Ishikawa (cell line): ENCODE measurements around the gene ANKRD18B.

Experiments
- CEBPB ChIP-seq: IDR thresholded peaks from 2 replicates; pipeline ENCODE4 v1.6.1; 2012
- CREB1 ChIP-seq: IDR thresholded peaks from 2 replicates; pipeline ENCODE4 v1.6.1; 2012; ENCODE audit warnings: low read depth
- EGR1 ChIP-seq: IDR thresholded peaks from 2 replicates; pipeline ENCODE4 v1.6.1; 2012
- EP300 ChIP-seq: IDR thresholded peaks from 2 replicates; pipeline ENCODE4 v1.6.1; 2012; ENCODE audit warnings: borderline replicate concordance
- FOXM1 ChIP-seq: IDR thresholded peaks from 2 replicates; pipeline ENCODE4 v1.6.1; 2012; ENCODE audit warnings: low read depth, borderline replicate concordance
- NFIC ChIP-seq: IDR thresholded peaks from 2 replicates; pipeline ENCODE4 v1.6.1; 2012
- RAD21 ChIP-seq: IDR thresholded peaks from 2 replicates; pipeline ENCODE4 v1.6.1; 2012; ENCODE audit warnings: low read depth
- TAF1 ChIP-seq: IDR thresholded peaks from 2 replicates; pipeline ENCODE4 v1.6.1; 2012; ENCODE audit warnings: low read depth, mild to moderate bottlenecking
- TCF12 ChIP-seq: IDR thresholded peaks from 2 replicates; pipeline ENCODE4 v1.6.1; 2012; ENCODE audit warnings: low read depth
- TEAD4 ChIP-seq: IDR thresholded peaks from 2 replicates; pipeline ENCODE4 v1.6.1; 2012
- YY1 ChIP-seq: IDR thresholded peaks from 2 replicates; pipeline ENCODE4 v1.6.1; 2012; ENCODE audit warnings: low read depth
- ZBTB7A ChIP-seq: IDR thresholded peaks from 2 replicates; pipeline ENCODE4 v1.6.1; 2012; ENCODE audit warnings: low read depth
- TF ChIP-seq, protein P1 (sequence below): IDR thresholded peaks from 2 replicates; pipeline ENCODE4 v1.6.1; 2012; ENCODE audit warnings: low read depth, mild to moderate bottlenecking
- TF ChIP-seq, protein P2 (sequence below): IDR thresholded peaks from 2 replicates; pipeline ENCODE4 v1.6.1; 2012
- TF ChIP-seq, protein P3 (sequence below): IDR thresholded peaks from 2 replicates; pipeline ENCODE4 v1.6.1; 2012

The ANKRD18B gene

DNA sequence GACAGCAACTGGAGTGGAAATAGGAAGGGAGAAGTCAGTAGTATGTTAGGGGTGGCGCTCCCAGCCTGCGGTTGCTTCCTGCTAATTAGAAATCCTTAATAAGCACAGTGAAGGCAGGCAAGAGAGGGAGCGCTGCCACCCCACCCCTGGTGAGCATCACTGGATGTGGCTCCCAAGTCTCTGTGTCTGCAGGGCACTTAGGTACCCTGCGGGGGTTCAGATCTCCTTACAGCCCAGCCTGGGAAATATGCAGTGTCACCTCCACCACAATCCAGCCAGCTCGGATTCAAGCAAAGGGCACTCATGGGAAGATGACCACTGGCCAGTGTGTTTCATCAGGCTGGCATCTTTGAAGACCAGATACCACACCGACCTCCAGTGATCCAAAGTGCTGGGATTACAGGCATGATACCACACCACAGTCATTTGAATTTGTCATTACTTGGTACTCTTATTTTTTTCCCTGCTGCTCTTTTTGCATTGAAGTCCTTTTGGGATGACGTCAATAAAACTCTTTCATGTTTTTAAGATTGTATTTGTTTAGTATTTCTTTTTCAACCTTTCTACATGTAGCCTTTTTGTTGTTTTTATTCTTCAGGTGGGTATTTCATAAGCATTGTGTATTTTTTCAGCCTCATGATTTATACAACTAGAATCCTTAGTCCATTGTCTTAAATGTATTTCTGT, 90.1 kb downstream of the ANKRD18B start:
- TF ChIP-seq NFIC (no peak), ZBTB7A (no peak), TAF1 (no peak), CEBPB (no peak), TEAD4 (no peak), YY1 (no peak), EP300 (no peak)

DNA sequence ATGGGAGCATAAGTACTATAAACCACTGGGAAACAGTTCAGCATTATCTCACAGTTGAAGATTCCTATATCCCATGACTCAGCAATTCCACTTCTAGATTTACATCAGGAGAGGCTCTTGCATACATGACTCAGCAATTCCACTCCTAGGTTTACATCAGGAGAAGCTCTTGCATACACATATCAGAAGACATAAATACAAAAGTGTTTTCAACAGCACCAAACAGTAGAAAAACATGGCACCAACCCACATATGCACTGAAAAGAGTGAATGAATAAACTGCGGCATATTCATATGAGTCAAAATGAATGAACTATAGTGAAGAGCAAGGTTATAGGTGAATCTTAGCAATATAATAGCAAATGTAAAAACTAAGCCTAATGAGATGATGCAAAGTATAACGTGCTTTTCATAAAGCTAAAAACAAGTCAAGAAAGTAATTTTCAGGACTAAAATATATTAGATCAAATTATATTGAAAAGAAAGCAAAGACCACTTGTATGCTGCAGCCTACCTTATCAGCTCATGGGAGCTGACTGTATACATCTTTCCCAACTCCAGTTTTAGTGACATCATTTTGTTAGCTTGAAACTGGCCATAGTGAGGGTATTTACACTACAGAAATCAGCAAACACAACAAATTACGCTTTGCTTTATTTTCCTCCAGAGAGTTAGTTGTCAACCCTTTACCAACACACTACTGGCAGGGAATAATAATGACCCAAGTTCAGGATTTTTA, 95.8 kb downstream of the ANKRD18B start:
- no peak for TF ChIP-seq EP300
- no peak for TF ChIP-seq TAF1
- TF ChIP-seq CREB1: no peak
- no peak for TF ChIP-seq ZBTB7A
- no peak for TF ChIP-seq CEBPB
- no peak for TF ChIP-seq YY1
- TF ChIP-seq, protein P1, sequence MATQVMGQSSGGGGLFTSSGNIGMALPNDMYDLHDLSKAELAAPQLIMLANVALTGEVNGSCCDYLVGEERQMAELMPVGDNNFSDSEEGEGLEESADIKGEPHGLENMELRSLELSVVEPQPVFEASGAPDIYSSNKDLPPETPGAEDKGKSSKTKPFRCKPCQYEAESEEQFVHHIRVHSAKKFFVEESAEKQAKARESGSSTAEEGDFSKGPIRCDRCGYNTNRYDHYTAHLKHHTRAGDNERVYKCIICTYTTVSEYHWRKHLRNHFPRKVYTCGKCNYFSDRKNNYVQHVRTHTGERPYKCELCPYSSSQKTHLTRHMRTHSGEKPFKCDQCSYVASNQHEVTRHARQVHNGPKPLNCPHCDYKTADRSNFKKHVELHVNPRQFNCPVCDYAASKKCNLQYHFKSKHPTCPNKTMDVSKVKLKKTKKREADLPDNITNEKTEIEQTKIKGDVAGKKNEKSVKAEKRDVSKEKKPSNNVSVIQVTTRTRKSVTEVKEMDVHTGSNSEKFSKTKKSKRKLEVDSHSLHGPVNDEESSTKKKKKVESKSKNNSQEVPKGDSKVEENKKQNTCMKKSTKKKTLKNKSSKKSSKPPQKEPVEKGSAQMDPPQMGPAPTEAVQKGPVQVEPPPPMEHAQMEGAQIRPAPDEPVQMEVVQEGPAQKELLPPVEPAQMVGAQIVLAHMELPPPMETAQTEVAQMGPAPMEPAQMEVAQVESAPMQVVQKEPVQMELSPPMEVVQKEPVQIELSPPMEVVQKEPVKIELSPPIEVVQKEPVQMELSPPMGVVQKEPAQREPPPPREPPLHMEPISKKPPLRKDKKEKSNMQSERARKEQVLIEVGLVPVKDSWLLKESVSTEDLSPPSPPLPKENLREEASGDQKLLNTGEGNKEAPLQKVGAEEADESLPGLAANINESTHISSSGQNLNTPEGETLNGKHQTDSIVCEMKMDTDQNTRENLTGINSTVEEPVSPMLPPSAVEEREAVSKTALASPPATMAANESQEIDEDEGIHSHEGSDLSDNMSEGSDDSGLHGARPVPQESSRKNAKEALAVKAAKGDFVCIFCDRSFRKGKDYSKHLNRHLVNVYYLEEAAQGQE: no peak
- TF ChIP-seq NFIC: no peak
- TF ChIP-seq, protein P2, sequence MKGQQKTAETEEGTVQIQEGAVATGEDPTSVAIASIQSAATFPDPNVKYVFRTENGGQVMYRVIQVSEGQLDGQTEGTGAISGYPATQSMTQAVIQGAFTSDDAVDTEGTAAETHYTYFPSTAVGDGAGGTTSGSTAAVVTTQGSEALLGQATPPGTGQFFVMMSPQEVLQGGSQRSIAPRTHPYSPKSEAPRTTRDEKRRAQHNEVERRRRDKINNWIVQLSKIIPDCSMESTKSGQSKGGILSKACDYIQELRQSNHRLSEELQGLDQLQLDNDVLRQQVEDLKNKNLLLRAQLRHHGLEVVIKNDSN: no peak
- TF ChIP-seq TCF12: no peak
- no peak for TF ChIP-seq RAD21

DNA sequence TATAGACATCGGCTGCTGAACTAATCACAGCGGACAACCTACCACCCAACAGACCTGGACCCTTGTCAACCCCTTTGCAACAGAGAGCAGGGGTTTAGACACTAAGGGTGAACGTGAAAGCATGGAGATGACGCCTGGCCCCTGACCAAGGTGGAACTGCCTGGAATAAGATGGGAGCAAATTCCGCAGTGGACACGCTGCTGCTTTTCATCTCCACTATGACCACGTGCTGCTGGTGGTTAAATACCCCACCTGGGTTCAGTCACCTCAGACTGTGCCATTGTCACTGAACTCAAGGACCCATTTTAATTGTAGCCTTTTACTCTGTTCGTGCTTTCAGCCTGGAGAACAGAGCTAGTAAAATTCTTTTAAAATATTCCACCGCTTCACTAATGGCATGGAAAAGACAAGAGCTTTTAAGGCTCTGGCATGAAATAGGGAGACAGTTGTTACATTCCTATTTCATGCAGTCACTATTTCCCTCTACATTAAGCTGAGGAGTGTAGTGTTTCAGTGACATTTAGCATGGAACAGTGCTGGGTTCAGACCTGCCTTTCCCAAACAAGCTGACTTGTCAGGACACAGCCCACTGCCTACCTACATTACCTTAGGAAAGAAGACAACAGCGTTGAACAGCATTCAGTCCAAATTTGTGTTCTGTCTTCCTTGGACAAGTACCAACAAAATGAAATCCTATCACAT, 96.8 kb downstream of the ANKRD18B start:
- TF ChIP-seq CREB1: no peak
- no peak for TF ChIP-seq FOXM1
- TF ChIP-seq, protein P3, sequence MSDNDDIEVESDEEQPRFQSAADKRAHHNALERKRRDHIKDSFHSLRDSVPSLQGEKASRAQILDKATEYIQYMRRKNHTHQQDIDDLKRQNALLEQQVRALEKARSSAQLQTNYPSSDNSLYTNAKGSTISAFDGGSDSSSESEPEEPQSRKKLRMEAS: peak; percentile 73; the same call in 1 of the 2 replicates
- TF ChIP-seq RAD21: no peak
- peak; percentile 54; the same call in 1 of the 2 replicates for TF ChIP-seq EP300
- TF ChIP-seq ZBTB7A: no peak
- TF ChIP-seq, protein P2: peak; percentile 77
- TF ChIP-seq TAF1: no peak
- no peak for TF ChIP-seq CEBPB
- no peak for TF ChIP-seq EGR1
- no peak for TF ChIP-seq TEAD4
- TF ChIP-seq, protein P1: no peak
- peak; percentile 45; the same call in 1 of the 2 replicates for TF ChIP-seq TCF12
- TF ChIP-seq YY1: no peak
- TF ChIP-seq NFIC: no peak
